GM18507 (cell line): Measurements from ENCODE around the gene CFAP410.

Experiments
- DNase-seq: peaks from one replicate; pipeline ENCODE4 v3.0.0; 2011; ENCODE audit warnings: low read depth; ENCODE audit not compliant: insufficient read length; ENCODE audit errors: extremely low spot score
- FAIRE-seq: peaks from 2 replicates; lab custom pipeline; 2011; peaks lifted over from hg19 to GRCh38; lab: Jason Lieb, UNC

Gene CFAP410

DNA sequence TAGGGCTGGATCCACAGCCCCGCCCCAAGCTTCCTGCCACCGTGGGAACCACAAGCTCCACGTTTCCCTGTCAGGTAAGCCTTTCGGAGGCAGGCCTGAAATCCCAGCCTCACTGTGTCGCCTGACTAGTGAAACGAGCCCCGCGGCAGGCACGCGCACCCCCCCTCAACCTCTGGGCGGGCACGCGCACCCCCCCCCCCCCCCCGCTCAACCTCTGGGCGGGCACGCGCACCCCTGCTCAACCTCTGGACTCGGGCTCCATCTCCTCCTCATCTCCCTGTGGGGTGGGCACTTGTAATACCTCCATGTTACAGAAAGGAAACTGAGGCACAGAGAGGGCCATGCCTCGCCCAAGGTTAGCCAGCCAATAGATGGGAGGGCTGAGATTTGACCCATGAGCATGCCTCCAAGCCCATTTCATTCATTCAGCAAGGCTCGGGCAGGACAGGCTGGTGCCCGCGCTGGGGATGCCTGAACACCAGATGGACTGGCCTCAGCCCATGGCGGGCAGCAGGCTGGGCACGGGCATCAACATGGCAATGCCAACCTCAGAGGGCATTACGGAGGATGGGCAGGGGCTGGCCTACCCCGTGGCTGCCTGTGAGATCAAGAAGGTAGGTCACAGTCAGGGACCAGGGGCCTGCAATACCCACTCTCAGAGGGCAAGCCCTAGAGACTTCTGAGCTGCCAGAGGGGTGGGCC, 4.7 kb downstream of the CFAP410 start:
- no peak for DNase-seq
- FAIRE-seq, result no peak

DNA sequence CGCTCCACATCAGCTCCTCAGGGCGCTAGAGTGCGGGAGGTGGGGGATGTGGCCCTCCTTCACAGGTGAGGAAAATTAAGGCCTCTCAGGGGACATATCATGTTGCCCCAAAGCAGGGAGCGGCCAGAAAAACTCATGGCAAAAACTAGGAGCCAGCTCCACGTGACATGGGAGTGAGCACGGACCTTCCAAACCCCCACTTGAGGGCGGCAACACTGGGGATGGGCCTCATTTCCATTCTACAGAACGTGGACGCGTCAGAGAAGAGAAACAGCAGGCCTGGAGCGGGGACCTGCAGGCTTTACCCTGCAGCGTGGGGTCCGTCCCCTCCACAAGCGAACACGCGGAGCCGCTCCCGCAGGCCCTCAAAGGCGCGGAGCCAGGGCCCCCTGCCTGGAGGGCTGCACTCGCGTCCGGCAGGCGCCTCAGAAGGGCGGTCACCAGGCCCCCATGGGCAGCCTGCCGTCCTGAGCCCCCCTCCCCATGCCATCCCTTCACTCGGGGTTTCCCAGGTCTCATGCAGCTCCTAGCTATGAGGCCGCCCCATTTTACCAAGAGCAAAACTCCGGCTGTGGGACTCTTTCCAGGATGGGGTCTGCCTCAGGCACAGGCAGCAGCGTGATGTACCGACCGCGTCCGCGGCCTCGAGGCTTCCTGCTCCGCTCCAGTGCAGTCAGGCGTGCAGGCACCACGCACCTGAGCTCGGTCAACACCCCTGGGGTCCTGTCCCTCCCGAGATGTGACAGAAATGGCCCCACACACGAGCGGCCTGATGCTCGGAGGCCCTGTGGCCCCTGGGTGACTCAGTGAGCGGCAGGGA, 5.5 kb downstream of the CFAP410 start:
- FAIRE-seq, result no peak
- DNase-seq, result no peak

GRCh38 chr21:44332965-44333364, 6.2 kb downstream of the CFAP410 start:
- FAIRE-seq (no peak), DNase-seq (no peak)

- FAIRE-seq, result no peak
These were observed 6.8 kb downstream of the CFAP410 start for GRCh38 chr21:44332383-44332782.

DNA sequence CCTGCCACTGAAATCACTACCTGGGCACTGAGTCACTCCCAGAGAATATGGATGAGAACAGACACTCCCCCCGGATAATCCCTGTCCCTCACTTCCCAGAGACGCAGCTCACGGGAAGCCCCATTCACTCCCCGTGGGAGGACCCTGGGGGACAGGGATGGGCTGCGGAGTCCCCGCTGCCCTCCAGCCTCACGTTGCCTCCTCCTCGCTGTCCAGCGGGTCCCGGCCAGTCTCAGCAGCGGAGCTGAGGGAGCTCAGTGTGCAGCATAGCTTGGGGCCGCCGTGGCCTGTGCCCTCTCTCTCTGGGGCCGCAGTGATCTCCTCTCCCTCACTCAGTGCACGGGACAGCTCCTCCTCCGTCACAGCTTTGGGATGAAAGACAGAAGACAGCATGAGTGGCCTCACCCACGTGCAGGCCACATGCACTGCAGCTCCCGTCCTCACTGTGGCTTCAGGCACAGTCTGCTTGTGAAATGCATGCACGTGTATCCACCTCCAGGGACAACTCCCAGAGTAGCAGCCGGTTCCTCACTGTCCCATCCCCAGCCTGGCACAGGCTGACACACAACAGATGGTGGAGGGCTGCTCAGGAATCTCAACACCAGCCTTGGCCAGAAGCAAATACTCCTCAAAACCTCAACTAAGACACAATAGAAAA, 7.4 kb downstream of the CFAP410 start:
- DNase-seq (no peak), FAIRE-seq (no peak)

More at GRCh38 chr21:44332383-44332782, 6.8 kb downstream of the CFAP410 start:
- DNase-seq, result no peak

GRCh38 chr21:44331209-44331608, 8.0 kb downstream of the CFAP410 start:
- DNase-seq (no peak), FAIRE-seq (no peak)

DNA sequence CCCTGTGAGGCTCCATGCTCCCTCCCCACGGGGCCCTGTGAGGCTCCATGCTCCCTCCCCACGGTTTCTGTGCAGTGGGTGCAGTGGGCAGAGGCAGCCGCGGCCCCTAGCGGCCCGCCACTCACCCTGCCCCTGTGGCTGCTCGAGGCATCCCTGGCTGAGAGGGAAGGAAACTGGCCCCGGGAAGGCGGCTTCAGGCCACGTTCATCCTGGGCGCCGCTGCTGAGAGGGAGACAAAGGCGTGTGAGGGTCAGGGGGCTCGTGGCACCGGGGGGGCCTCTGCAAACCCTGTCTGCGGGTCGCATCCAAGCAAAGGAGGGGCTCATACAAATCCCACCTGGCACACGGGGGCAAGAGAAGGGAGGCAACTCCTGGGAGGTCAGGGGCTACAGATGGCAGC, 8.5 kb downstream of the CFAP410 start:
- DNase-seq (no peak), FAIRE-seq (no peak)

- FAIRE-seq (no peak), DNase-seq (no peak)
These were observed 9.1 kb downstream of the CFAP410 start for GRCh38 chr21:44329971-44330681.

GRCh38 chr21:44329086-44329889, 9.9 kb downstream of the CFAP410 start:
- DNase-seq, result no peak
- FAIRE-seq, result no peak

DNA sequence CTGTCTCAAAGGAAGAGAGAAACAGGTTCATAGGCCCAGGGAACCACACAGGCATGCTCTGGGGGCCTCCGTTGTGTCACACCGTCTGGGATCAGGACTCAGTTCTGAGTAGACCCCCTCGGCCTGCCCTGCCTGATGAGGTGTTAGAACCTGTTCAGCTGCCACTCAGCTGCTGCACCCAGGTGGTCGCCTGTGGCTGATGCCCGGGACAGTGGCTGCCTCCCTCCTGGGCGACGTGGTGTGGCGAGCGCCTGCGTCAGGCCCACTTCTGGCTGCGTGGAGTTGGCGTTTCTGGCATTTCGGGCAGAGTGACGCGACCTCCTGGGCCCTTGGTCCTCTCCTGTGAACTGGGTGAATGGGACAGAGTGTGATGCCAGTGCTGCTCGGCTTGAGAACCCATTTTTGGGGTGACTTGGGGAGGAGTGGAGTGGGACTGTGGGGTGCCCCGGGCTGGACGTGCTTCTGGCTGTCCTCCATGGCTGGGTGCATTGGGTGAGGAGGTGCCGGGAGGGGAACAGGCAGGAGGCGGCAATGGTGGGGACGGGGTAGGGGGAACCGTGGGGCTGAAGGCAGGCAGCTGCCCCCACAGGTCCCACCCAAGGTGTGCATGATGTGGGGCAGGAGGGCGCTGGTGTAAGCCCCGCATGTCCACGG, 10.8 kb downstream of the CFAP410 start:
- DNase-seq (no peak), FAIRE-seq (no peak)

DNA sequence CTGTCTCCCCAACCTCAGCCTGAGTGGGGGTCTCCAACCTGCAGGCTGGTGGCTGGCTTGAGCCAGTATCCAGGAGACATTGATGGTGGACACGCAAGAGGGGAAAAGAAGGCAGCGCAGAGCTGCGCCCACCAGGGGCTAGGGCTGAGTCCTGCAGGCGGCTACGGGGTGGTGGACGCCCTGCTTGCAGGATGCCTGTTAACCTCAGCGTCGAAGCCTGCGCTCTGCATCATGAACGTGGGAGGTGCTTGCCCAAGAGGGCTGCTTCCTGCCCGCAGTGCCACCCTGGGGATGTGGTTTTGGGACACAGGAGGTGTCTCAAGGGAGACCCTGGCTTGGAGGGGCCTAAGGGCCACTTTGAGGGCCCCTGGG, 11.6 kb downstream of the CFAP410 start:
- FAIRE-seq, result no peak

DNA sequence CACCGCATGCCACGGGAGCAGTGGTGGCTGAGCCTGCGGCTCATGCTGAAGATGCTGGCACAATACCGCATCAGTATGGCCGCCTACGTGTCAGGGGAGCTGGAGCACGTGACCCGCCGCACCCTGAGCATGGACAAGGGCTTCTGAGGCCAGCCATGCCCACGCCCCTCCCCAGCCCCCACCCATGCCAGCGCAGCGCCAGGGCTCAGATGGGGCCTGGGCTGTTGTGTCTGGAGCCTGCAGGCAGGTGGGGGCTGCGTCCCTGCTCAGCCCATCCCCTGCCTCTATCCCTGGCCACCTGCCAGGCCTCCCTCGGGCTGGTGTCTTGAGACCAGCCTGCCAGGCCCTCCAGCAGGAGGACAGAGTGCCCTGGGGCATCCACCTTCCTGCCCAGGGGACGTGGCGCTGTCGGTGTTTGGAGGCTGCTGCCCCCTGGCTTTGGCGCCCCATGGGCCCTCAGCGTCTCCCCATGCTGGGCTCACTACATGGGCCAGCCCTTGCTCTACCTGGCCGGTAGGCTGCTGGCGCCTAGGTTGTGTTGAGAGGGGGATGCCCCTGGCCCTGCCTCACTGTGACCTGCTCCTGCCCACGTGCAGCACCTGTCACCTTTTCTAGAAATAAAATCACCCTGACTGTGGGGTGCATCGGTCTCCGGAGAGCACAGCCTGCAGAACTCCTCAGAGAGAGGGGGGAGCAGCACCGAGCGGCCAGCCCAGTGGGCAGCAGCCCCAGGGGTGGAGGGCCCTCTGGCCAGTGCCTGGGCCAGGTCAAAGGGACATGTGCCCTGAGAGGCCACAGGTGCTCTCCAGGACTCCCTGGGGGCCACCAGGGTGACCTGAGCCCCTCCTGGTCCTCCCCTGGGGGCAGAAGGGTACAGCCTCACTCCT, 12.2 kb downstream of the CFAP410 start:
- FAIRE-seq (no peak), DNase-seq (no peak)

More for the DNA sequence above, 11.6 kb downstream of the CFAP410 start:
- DNase-seq, result no peak

- DNase-seq, result no peak
- no peak for FAIRE-seq
These were observed 12.9 kb downstream of the CFAP410 start for GRCh38 chr21:44326272-44326647.

GRCh38 chr21:44325386-44326271, 13.6 kb downstream of the CFAP410 start:
- DNase-seq, result no peak
- FAIRE-seq, result no peak

DNA sequence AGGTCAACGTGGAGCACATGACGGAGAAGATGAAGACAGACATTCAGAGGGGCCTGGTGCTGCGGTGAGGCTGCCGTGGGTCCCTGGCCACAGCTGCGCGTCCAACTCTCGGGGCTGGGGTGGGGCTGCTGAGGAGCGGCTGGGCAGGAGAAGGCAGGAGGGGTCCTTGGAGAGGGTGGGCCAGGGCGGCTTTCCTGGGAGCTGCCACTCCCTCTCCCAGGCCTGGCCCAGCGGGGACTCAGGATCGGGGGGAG, 14.4 kb downstream of the CFAP410 start:
- FAIRE-seq (no peak), DNase-seq (no peak)

DNA sequence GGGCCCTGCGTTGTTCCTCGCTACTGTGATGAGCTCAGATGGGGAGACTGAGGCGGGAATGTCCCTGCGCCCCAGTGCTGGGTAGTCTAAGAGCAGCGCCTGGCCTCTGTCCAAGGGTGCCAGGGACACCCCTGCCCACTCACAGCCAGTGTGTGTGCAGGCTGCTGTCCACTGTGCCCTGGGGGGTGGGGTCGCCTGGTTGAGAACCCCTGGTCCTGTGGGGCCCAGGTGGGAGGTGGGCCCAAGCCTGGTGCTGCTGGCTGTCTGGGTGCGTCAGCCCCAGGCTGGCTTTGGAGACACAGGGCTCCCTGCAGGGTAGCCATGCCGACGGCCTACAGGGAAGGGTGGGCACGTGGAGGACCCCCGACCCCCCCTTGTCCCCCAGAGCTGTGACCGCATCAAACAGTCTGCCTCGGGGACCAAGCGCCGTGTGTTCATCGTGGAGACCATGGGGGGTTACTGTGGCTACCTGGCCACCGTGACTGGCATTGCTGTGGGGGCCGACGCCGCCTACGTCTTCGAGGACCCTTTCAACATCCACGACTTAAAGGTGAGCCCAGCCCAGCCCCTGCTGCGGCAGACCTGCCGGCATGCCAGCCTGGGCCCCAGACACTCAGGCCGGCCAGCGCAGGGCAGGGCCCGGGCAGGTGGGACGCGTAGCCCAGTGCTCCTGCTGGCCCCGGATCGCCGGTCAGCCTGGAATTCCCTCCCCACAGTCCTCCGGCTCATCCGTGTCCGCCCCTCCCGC, 14.9 kb downstream of the CFAP410 start:
- DNase-seq, result no peak
- no peak for FAIRE-seq
